SH-SY5Y (cell line): ENCODE results near the gene FADS3.

Experiments used
- GATA2 ChIP-seq: IDR thresholded peaks from 2 replicates; pipeline ENCODE4 v1.6.1; 2011; ENCODE audit warnings: mild to moderate bottlenecking, low read depth, low read length
- GATA3 ChIP-seq: IDR thresholded peaks from 2 replicates; pipeline ENCODE4 v1.6.1; 2011; ENCODE audit warnings: low read depth, mild to moderate bottlenecking, low read length, moderate library complexity

Gene FADS3

DNA sequence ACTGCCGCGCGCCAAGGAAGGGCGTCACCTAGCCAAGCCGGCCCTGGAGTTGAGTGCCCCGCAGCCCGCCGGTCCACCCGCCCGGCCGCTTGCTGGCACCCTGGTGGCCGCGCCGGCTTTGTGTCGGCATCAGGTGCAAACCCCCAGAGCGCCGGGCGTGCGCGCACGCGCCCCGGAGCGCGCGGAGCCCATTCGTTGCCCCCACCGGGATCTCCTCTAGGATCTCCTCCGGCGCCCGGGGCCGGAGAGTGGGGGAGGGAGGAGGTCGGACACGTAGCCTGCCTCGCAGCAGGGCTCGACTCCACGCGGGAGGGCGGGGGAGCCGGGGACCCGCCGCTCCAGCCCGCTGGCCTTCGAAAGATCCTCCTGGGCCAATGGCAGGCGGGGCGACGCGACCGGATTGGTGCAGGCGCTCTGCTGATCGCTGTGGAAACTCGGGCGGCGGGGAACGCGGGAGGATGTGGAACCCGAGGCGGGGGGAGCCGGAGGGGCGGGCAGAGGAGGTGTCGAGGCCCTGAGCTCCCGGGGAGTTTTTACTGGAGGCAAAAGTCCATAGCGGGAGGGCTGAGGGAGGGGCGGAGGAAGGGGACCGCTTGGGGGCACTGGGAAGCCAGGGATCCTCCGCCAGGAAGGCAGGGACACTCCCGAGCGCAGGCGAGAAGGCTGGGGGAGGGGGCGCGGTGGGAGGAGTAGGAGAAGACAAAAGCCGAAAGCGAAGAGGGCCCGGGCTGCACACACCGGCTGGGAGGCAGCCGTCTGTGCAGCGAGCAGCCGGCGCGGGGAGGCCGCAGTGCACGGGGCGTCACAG lies 63.6 kb downstream of the FADS3 start, which contains the start of gene FADS2:
Gene FADS2, plus strand, starts transcription at position 730 of the 808 bp plus-strand sequence. CDS start 91 bp downstream, outside the sequence.
- TF ChIP-seq GATA3 (no peak), GATA2 (peak; percentile 92)

GRCh38 chr11:61826930-61827570 lies 64.3 kb downstream of the FADS3 start:
- TF ChIP-seq GATA2 (no peak), GATA3 (no peak)
